Motor neuron (in vitro differentiated cells): ENCODE data around the gene AGL. TPM values are rescaled to one million over a fixed set of nuclear protein-coding genes. Genes with fewer than 3 reads are reported as not detected.
"Not testable (repeated sequence)": the region's sequence is repeated elsewhere in the genome, so short reads cannot be mapped to it uniquely, and the experiment has no call there.

ENCODE experiments used
- ATAC-seq, 8 experiments: fragments of 200-7000 bp; cut with Tn5 transposase; replicated peaks in 6 of 8; 2 replicates each; pipeline ENCODE4 v1.8.0; 2021; ENCODE audit warnings: mild to moderate bottlenecking in 8 of 8, moderate library complexity in 8 of 8
- H3K27ac ChIP-seq, 2 donors: fragments of 250-450 bp; sonication (Bioruptor Pico); 2 replicates each; pipeline ENCODE4 v1.9.0; 2021; ENCODE audit warnings: antibody characterized with exemption in 2 of 2, mild to moderate bottlenecking in 2 of 2, moderate library complexity in 1 of 2
- H3K4me1 ChIP-seq, 2 donors: fragments of 250-450 bp; sonication (Bioruptor Pico); replicated peaks in 1 of 2; 2 replicates each; pipeline ENCODE4 v1.6.1; 2021; ENCODE audit warnings: antibody characterized with exemption in 2 of 2, mild to moderate bottlenecking in 2 of 2, moderate library complexity in 1 of 2
- H3K4me3 ChIP-seq, 5 donors: fragments of 250-450 bp; sonication (Bioruptor Pico); 2 replicates each; pipeline ENCODE4 v1.9.0; 2021; ENCODE audit warnings: antibody characterized with exemption in 5 of 5, mild to moderate bottlenecking in 5 of 5, moderate library complexity in 4 of 5
- WGBS, 10 experiments: fragments of 450-650 bp; shearing (Covaris generic); methylation state at CpG; one replicate each; pipeline ENCODE4 v1.0.0; 2022; 5-methylcytosine and 5-hydroxymethylcytosine counted together
- in situ Hi-C, 9 experiments: fragments of 400-800 bp; cut with MboI; loops; one replicate each; pipeline ENCODE4 v1.15.0; 2021; ENCODE audit warnings: low sequenced_read_pairs in 9 of 9, low pct_unique_long_range_greater_than_20kb in 2 of 9; ENCODE audit not compliant: unreplicated experiment in 9 of 9
- total RNA-seq, 8 experiments: library from RNA; unstranded; fragments of 300-600 nt; gene quantifications; 2 replicates each; pipeline versions ENCODE4 v1.2.3 to v1.2.4, GENCODE V29; 2022

Gene AGL
- total RNA-seq, 8 experiments from 2014 or later: 13.3 to 40.7 (median 14.0) TPM

- ATAC-seq, in situ Hi-C loops, H3K27ac ChIP-seq, H3K4me1 ChIP-seq, H3K4me3 ChIP-seq: not testable (repeated sequence)
- WGBS, 10 experiments: 43 to 100% (median 84%) methylated on average over 1 to 7 of the region's 7 CpGs
These were observed 109.1 kb downstream of the AGL start for GRCh38 chr1:99959189-99959705.

- in situ Hi-C loops, H3K4me3 ChIP-seq, H3K27ac ChIP-seq, ATAC-seq, H3K4me1 ChIP-seq: not testable (repeated sequence)
- 100% methylated on average over 1 of the region's 5 CpGs; no CpG with 5 or more reads in 9 of the 10 experiments for WGBS, 10 experiments
These were observed 110.1 kb downstream of the AGL start for GRCh38 chr1:99960260-99960659.

DNA sequence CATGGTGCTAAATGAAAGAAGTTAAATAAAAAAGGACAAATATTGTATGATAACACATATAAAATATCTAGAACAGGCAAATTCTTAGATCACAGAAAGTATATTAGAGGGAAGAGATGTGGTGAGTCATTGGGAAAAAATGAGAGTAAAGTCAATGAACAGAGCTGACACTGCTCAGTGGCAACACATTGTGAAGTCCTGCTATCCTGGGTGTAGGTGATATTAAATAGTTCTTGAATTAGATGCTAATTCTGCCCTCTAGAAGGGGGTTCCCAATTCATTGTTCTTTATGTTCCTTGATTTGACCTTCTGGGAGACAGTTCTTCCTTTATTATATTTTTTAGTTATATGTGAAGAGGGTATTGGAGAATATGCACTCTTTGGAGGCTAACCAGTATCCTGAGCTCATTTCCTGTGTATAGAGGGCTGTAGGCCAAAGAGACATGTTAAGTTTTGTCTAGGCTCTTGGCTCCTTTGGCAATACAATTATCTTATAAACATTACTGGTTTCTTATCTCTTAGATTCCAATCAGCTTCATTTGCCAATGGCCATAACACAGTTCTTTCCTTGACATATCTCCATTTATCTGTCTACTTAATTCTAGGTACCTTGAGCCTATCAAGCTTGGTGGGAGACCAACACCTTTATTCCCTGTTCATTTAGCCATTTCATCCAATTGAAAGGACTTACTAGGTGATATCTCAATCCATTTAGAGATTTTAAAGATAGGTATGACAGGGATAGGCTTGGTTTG lies 113.1 kb downstream of the AGL start:
- H3K4me1 ChIP-seq: no peaks in the 10 kb centered on the region
- H3K4me3 ChIP-seq: no peak overlapping the region
- H3K27ac ChIP-seq: no peak overlapping the region
- ATAC-seq: no peak
- in situ Hi-C loops: no loop called here

GRCh38 chr1:99964806-99965205 lies 114.6 kb downstream of the AGL start:
- Histone ChIP-seq H3K4me3 (no peak overlapping the region), H3K27ac (no peak overlapping the region), H3K4me1 (peaks cover 5 to 7% of the 10 kb centered on the region in 2 donors)
- in situ Hi-C loops: no loop called here
- WGBS, 10 experiments: 25 to 100% (median 73%) methylated on average over 1 to 3 of the region's 3 CpGs; no CpG with 5 or more reads in 1 of the 10 experiments
- ATAC-seq: no peak

DNA sequence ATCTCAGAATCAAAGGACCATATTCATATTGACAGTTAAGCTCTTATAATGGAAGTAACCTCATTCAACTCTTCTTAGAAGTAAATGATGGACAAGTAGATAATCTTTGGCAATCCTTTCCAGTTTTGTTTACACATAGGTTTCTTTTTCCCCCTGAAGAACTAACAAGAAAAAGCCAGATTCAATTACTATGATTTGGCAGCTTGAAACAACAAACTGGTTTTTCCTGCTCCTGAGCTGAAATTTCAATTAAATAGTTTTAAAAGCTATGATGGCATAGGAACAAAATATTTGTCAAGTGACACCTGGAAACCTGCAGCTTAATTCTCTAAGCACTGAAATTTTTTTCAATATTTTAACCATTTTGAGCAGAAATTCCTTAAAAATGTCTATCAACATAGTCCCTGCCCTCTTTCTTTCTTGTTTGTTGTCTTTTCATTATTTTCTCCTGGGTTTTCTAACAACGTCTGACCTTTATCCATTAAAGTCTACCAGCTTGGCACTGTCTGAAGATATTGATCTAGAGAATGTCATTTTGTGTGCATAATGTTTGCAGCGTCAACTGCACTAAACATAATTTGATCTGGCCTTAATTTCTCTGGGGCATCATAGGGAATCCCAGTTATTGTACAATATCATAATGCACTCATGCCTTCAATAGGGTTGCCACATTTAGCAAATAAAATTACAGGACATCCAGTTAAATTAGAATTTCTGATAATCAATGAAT lies 115.7 kb downstream of the AGL start:
- Histone ChIP-seq H3K27ac (no peak overlapping the region), H3K4me1 (peaks cover 6 to 7% of the 10 kb centered on the region in 2 donors), H3K4me3 (no peak overlapping the region)
- WGBS, 10 experiments: 0 to 98% (median 72%) methylated on average over 1 to 2 of the region's 2 CpGs
- no peak for ATAC-seq
- in situ Hi-C loops: no loop called here

GRCh38 chr1:99968214-99968613 lies 118.1 kb downstream of the AGL start:
- Histone ChIP-seq H3K4me3 (no peak overlapping the region), H3K4me1 (peaks cover 10 to 13% of the 10 kb centered on the region in 2 donors), H3K27ac (no peak overlapping the region)
- in situ Hi-C loops: no loop called here
- 83 to 100% (median 98%) methylated on average over 1 to 4 of the region's 4 CpGs; no CpG with 5 or more reads in 2 of the 10 experiments for WGBS, 10 experiments
- no peak for ATAC-seq

- Histone ChIP-seq H3K27ac (peak overlapping the region; percentile 68 to 86), H3K4me3 (peak overlapping the region; percentile 88 to 95 (median 89)), H3K4me1 (peaks cover 10 to 13% of the 10 kb centered on the region in 2 donors)
- 0 to 100% (median 52%) methylated on average over 1 to 6 of the region's 6 CpGs; no CpG with 5 or more reads in 1 of the 10 experiments for WGBS, 10 experiments
- in situ Hi-C loops: no loop called here
- ATAC-seq: peak in 7 of 8 experiments; percentile 1 to 6 (median 2)
These were observed 119.1 kb downstream of the AGL start for GRCh38 chr1:99969260-99969728.

GRCh38 chr1:99969729-99970621 lies 119.8 kb downstream of the AGL start, which contains the start of gene SLC35A3:
Gene SLC35A3 (plus strand): TSS chr1:99969996. CDS start chr1:99993555, 23,559 bp downstream.
- WGBS, 10 experiments: 0 to 4% (median 1%) methylated on average over 3 to 47 of the region's 74 CpGs; no CpG with 5 or more reads in 5 of the 10 experiments
- peaks cover 10 to 13% of the 10 kb centered on the region in 2 donors for H3K4me1 ChIP-seq
- ATAC-seq: peak; percentile 92 to 95 (median 93)
- in situ Hi-C loops: no loop called here
- H3K4me3 ChIP-seq: peak within 1 kb of the TSS; percentile 88 to 95 (median 89)
- peak within 1 kb of the TSS; percentile 68 to 86 for H3K27ac ChIP-seq

DNA sequence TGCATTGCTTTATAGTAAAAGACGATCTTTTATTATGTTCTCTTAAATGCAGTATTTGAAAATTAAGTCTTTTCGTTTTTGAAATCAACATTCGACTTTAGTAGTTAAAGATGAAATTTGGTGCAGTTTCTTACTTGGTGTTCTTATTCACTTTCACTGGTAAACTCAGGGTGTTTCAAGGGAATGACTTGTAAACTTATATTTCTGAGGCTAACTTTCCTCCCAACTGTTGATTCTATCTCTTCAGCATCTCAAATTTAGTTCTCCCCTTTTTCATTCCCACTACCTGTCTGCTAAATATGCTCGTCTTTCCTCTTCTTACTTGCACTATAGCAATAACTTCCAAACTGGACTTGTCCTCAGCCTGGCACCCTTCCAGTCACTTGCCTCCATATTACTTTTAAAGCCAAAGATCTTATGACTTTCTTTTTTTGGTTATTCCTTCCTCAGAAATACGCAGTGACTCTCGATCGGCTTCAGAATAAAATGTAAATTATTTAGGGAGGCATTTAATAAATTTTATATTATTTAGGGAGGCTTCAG lies 120.6 kb downstream of the AGL start:
- in situ Hi-C loops: no loop called here
- Histone ChIP-seq H3K4me3 (peak overlapping the region; percentile 88 to 95 (median 89)), H3K27ac (peak overlapping the region in 1 of 2 donors; percentile 86), H3K4me1 (peaks cover 10 to 13% of the 10 kb centered on the region in 2 donors)
- no peak for ATAC-seq
- WGBS, 10 experiments: 47 to 90% (median 56%) methylated on average over 1 to 7 of the region's 7 CpGs

DNA sequence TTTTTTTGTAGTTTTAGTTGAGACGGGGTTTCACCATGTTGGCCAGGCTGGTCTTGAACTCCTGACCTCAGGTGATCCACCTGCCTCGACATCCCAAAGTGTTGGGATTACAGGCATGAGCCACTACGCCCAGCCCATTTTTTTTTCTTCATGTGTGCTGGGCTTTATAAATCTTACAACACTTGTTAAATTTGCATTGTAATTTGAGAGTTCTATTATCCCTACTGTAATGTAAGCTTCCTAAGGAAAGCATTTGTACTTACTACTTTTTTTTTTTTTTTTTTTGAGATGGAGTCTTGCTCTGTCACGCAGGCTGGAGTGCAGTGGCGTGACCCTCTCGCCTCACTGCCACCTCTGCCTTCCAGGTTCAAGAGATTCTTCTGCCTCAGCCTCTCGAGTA lies 121.9 kb downstream of the AGL start:
- ATAC-seq, in situ Hi-C loops, H3K27ac ChIP-seq, H3K4me3 ChIP-seq: not testable (repeated sequence)
- peaks cover 10 to 13% of the 10 kb centered on the region in 2 donors for H3K4me1 ChIP-seq
- 80 to 100% (median 92%) methylated on average over 1 to 7 of the region's 7 CpGs; no CpG with 5 or more reads in 4 of the 10 experiments for WGBS, 10 experiments
